Neural progenitor cell (in vitro differentiated cells): ENCODE measurements around the gene LAMB1.

Experiments
- CTCF ChIP-seq: fragments of 200-600 bp; sonication (generic); IDR thresholded peaks from 2 replicates; pipeline ENCODE4 v1.5.1; 2017; ENCODE audit warnings: antibody characterized with exemption, mild to moderate bottlenecking
- EZH2 ChIP-seq: fragments of 200-600 bp; sonication (generic); IDR thresholded peaks from 2 replicates; pipeline ENCODE4 v1.6.1; 2017; ENCODE audit warnings: antibody characterized with exemption, mild to moderate bottlenecking, moderate library complexity

- TF ChIP-seq CTCF (no peak), EZH2 (no peak)
Measured at GRCh38 chr7:107933386-107934013, 69.5 kb downstream of the LAMB1 start.
